ENCODE data around the gene RHEB.

- no peak for TF ChIP-seq CTCF (IDR thresholded peaks at IDR 0.05)
- no peak for TF ChIP-seq ZFX (IDR thresholded peaks at IDR 0.05; ENCODE audit: borderline replicate concordance)
Measured at GRCh38 chr7:151514461-151515275, 5.0 kb downstream of the RHEB start.
